Mucosa of rectum (tissue), 2 donors: ENCODE measurements around the gene ST7L.
A peak's percentile ranks its signal among the peaks of the same experiment; 100 is the strongest.

Experiments used
- H3K27ac ChIP-seq, 2 donors: one replicate each; pipeline ENCODE4 v1.7.0; 2013; ENCODE audit warnings: inconsistent platforms in 2 of 2, low read depth in 2 of 2, low read length in 2 of 2
- H3K27me3 ChIP-seq, 2 donors: one replicate each; pipeline ENCODE4 v1.7.0; 2013; ENCODE audit warnings: low read length in 2 of 2; ENCODE audit not compliant: control insufficient read depth in 2 of 2, insufficient read depth in 2 of 2
- H3K36me3 ChIP-seq, 2 donors: one replicate each; pipeline ENCODE4 v1.7.0; 2013; ENCODE audit warnings: low read length in 2 of 2; ENCODE audit not compliant: control insufficient read depth in 2 of 2, insufficient read depth in 2 of 2
- H3K4me1 ChIP-seq, 2 donors: one replicate each; pipeline ENCODE4 v1.7.0; 2013; ENCODE audit warnings: low read length in 2 of 2, mild to moderate bottlenecking in 1 of 2; ENCODE audit not compliant: control insufficient read depth in 2 of 2, insufficient read depth in 2 of 2
- H3K4me3 ChIP-seq, 2 donors: one replicate each; pipeline ENCODE4 v1.7.0; 2013; ENCODE audit warnings: low read length in 2 of 2
- H3K9ac ChIP-seq, 2 donors: one replicate each; pipeline ENCODE4 v1.7.0; 2013; ENCODE audit warnings: low read length in 2 of 2, low read depth in 1 of 2, mild to moderate bottlenecking in 1 of 2
- H3K9me3 ChIP-seq, 2 donors: one replicate each; pipeline ENCODE4 v1.7.0; 2013; ENCODE audit warnings: low read length in 2 of 2; ENCODE audit not compliant: control insufficient read depth in 2 of 2
- donor health status: healthy.
- donor health status: Normal muscosa, but diverticular disease.

The ST7L gene

GRCh38 chr1:112557385-112557784 lies 61.6 kb downstream of the ST7L start:
- Histone ChIP-seq H3K27ac (no peak overlapping the region), H3K9me3 (no peaks in the 10 kb centered on the region), H3K27me3 (no peaks in the 10 kb centered on the region), H3K36me3 (peaks cover under 1% of the 10 kb centered on the region in 2 donors), H3K4me1 (no peaks in the 10 kb centered on the region), H3K9ac (no peak overlapping the region), H3K4me3 (no peak overlapping the region)

GRCh38 chr1:112554411-112554810 lies 64.5 kb downstream of the ST7L start:
- Histone ChIP-seq H3K27me3 (no peaks in the 10 kb centered on the region), H3K36me3 (no peaks in the 10 kb centered on the region), H3K9ac (no peak overlapping the region), H3K9me3 (no peaks in the 10 kb centered on the region), H3K4me1 (peaks cover 2 to 8% of the 10 kb centered on the region in 2 donors), H3K4me3 (no peak overlapping the region), H3K27ac (no peak overlapping the region)

- H3K9ac ChIP-seq = peak overlapping the region in 1 of 2 donors; percentile 34
- H3K4me3 ChIP-seq = no peak overlapping the region
- no peaks in the 10 kb centered on the region for H3K27me3 ChIP-seq
- H3K4me1 ChIP-seq = peaks cover 2 to 13% of the 10 kb centered on the region in 2 donors
- peak overlapping the region in 1 of 2 donors; percentile 27 for H3K27ac ChIP-seq
- H3K9me3 ChIP-seq = no peaks in the 10 kb centered on the region
- peaks cover 0 to 5% of the 10 kb centered on the region in 2 donors for H3K36me3 ChIP-seq
Observed at GRCh38 chr1:112549590-112549989, 69.4 kb downstream of the ST7L start.

- Histone ChIP-seq H3K27me3 (no peaks in the 10 kb centered on the region), H3K36me3 (peaks cover 0 to 5% of the 10 kb centered on the region in 2 donors), H3K9me3 (no peaks in the 10 kb centered on the region), H3K27ac (peak overlapping the region; percentile 75 to 76), H3K9ac (no peak overlapping the region), H3K4me1 (peaks cover 2 to 13% of the 10 kb centered on the region in 2 donors), H3K4me3 (peak overlapping the region; percentile 32 to 37)
Observed at GRCh38 chr1:112548547-112548946, 70.4 kb downstream of the ST7L start.

- no peaks in the 10 kb centered on the region for H3K27me3 ChIP-seq
- H3K9me3 ChIP-seq = no peaks in the 10 kb centered on the region
- no peak overlapping the region for H3K9ac ChIP-seq
- H3K4me3 ChIP-seq = no peak overlapping the region
- H3K36me3 ChIP-seq = peaks cover 5 to 8% of the 10 kb centered on the region in 2 donors
- peaks cover 2 to 13% of the 10 kb centered on the region in 2 donors for H3K4me1 ChIP-seq
- no peak overlapping the region for H3K27ac ChIP-seq
Observed at GRCh38 chr1:112546076-112546475, 72.9 kb downstream of the ST7L start.

GRCh38 chr1:112544751-112545150 lies 74.2 kb downstream of the ST7L start:
- peaks cover 0 to 5% of the 10 kb centered on the region in 2 donors for H3K4me1 ChIP-seq
- no peak overlapping the region for H3K4me3 ChIP-seq
- H3K27ac ChIP-seq = peak overlapping the region in 1 of 2 donors; percentile 46
- no peaks in the 10 kb centered on the region for H3K27me3 ChIP-seq
- H3K9ac ChIP-seq = no peak overlapping the region
- no peaks in the 10 kb centered on the region for H3K9me3 ChIP-seq
- H3K36me3 ChIP-seq = peaks cover 12% of the 10 kb centered on the region in 2 donors

GRCh38 chr1:112544011-112544688 lies 74.8 kb downstream of the ST7L start:
- no peaks in the 10 kb centered on the region for H3K9me3 ChIP-seq
- H3K27ac ChIP-seq = peak overlapping the region in 1 of 2 donors; percentile 46
- H3K4me3 ChIP-seq = no peak overlapping the region
- peaks cover 12 to 13% of the 10 kb centered on the region in 2 donors for H3K36me3 ChIP-seq
- H3K9ac ChIP-seq = no peak overlapping the region
- H3K4me1 ChIP-seq = peaks cover 0 to 4% of the 10 kb centered on the region in 2 donors
- H3K27me3 ChIP-seq = no peaks in the 10 kb centered on the region

GRCh38 chr1:112542206-112542973 lies 76.6 kb downstream of the ST7L start:
- Histone ChIP-seq H3K36me3 (peaks cover 12 to 20% of the 10 kb centered on the region in 2 donors), H3K9me3 (no peaks in the 10 kb centered on the region), H3K4me1 (no peaks in the 10 kb centered on the region), H3K4me3 (no peak overlapping the region), H3K27ac (no peak overlapping the region), H3K9ac (no peak overlapping the region), H3K27me3 (no peaks in the 10 kb centered on the region)

- H3K4me3 ChIP-seq = no peak overlapping the region
- no peaks in the 10 kb centered on the region for H3K4me1 ChIP-seq
- no peak overlapping the region for H3K27ac ChIP-seq
- no peaks in the 10 kb centered on the region for H3K9me3 ChIP-seq
- no peaks in the 10 kb centered on the region for H3K27me3 ChIP-seq
- H3K36me3 ChIP-seq = peaks cover 12 to 20% of the 10 kb centered on the region in 2 donors
- no peak overlapping the region for H3K9ac ChIP-seq
Observed at GRCh38 chr1:112541299-112541698, 77.6 kb downstream of the ST7L start.

- no peaks in the 10 kb centered on the region for H3K4me1 ChIP-seq
- no peak overlapping the region for H3K4me3 ChIP-seq
- H3K27ac ChIP-seq = no peak overlapping the region
- no peak overlapping the region for H3K9ac ChIP-seq
- no peaks in the 10 kb centered on the region for H3K27me3 ChIP-seq
- H3K9me3 ChIP-seq = no peaks in the 10 kb centered on the region
- peaks cover 8 to 20% of the 10 kb centered on the region in 2 donors for H3K36me3 ChIP-seq
Observed at GRCh38 chr1:112540226-112540794, 78.6 kb downstream of the ST7L start.
